ENCODE results near the gene MSI2. TPM values are rescaled to one million over a fixed set of nuclear protein-coding genes. Genes with fewer than 3 reads are reported as not detected.

MSI2 gene
- total RNA-seq, 2 donors from 2014 or later = 88.3 to 114 TPM

DNA sequence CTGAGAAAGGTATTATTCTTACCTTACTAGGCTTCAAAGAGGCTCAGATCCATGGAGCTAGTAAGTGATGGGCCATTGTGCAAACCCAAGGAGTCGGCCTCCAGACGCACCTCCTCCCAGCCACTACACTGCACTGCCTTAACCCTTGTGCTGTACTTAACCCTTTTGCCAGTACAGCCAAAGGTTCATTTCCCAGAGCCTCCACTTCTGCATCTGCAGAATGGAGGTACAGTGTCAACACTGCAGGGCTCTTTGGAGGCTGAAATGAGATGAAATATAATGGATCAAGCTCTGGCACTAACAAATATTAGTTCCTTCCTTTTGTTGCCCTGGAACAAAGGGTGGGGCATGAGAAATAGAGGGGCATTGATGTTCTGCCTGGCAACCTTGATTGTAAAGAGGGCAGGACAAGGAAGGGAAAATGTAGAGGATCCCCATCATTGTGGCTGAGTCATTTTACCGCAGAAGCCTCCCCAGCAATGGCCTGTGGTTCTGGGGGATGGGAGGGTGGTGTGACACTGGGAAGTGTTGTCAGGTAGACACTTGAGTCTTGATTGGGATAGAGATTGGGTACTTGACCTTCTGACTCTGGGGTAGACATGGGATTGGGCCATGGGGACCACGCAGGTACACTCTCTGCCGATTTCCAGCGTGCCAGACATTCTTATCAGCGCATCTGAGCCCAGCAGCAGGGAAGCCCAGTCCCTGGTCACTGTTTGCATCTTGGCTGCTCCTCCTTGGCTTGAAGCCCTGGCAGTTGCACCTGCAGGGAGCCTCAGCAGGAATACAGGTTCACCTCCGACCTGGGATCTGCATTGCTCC lies 84.0 kb downstream of the MSI2 start:
- Histone ChIP-seq H3K9me3 (ENCODE audit: control insufficient read depth, low read length) (no peaks in the 10 kb centered on the region), H3K27me3 (ENCODE audit: control insufficient read depth, insufficient read depth, low read length, poor library complexity, severe bottlenecking) (no peaks in the 10 kb centered on the region), H3K4me3 (ENCODE audit: low read length) (no peak overlapping the region), H3K36me3 (ENCODE audit: control insufficient read depth, insufficient read depth, low read length) (no peaks in the 10 kb centered on the region), H3K27ac (ENCODE audit: low read depth, low read length) (no peak overlapping the region), H3K9ac (ENCODE audit: extremely low read depth, low read length, poor library complexity, severe bottlenecking) (no peak overlapping the region), H3K4me1 (ENCODE audit: control insufficient read depth, insufficient read depth, low read length) (no peaks in the 10 kb centered on the region)
- H3K4me3 Mint-ChIP-seq = no peak overlapping the region
- no peak overlapping the region for H3K27ac Mint-ChIP-seq
- DNase-seq = no peak
- H3K36me3 Mint-ChIP-seq (ENCODE audit: low read depth) = peaks cover 24% of the 10 kb centered on the region
- peaks cover 15% of the 10 kb centered on the region for H3K4me1 Mint-ChIP-seq
- no peaks in the 10 kb centered on the region for H3K27me3 Mint-ChIP-seq (ENCODE audit: insufficient read depth)
- 94 to 98% methylated on average over 7 to 8 of the region's 8 CpGs for WGBS, 2 experiments (ENCODE audit: insufficient coverage in 1 of 2, insufficient read length in 1 of 2)
- TF ChIP-seq, protein P1, sequence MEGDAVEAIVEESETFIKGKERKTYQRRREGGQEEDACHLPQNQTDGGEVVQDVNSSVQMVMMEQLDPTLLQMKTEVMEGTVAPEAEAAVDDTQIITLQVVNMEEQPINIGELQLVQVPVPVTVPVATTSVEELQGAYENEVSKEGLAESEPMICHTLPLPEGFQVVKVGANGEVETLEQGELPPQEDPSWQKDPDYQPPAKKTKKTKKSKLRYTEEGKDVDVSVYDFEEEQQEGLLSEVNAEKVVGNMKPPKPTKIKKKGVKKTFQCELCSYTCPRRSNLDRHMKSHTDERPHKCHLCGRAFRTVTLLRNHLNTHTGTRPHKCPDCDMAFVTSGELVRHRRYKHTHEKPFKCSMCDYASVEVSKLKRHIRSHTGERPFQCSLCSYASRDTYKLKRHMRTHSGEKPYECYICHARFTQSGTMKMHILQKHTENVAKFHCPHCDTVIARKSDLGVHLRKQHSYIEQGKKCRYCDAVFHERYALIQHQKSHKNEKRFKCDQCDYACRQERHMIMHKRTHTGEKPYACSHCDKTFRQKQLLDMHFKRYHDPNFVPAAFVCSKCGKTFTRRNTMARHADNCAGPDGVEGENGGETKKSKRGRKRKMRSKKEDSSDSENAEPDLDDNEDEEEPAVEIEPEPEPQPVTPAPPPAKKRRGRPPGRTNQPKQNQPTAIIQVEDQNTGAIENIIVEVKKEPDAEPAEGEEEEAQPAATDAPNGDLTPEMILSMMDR (conservative IDR thresholded peaks at IDR 0.05) = no peak
- H3K9me3 Mint-ChIP-seq = no peaks in the 10 kb centered on the region

DNA sequence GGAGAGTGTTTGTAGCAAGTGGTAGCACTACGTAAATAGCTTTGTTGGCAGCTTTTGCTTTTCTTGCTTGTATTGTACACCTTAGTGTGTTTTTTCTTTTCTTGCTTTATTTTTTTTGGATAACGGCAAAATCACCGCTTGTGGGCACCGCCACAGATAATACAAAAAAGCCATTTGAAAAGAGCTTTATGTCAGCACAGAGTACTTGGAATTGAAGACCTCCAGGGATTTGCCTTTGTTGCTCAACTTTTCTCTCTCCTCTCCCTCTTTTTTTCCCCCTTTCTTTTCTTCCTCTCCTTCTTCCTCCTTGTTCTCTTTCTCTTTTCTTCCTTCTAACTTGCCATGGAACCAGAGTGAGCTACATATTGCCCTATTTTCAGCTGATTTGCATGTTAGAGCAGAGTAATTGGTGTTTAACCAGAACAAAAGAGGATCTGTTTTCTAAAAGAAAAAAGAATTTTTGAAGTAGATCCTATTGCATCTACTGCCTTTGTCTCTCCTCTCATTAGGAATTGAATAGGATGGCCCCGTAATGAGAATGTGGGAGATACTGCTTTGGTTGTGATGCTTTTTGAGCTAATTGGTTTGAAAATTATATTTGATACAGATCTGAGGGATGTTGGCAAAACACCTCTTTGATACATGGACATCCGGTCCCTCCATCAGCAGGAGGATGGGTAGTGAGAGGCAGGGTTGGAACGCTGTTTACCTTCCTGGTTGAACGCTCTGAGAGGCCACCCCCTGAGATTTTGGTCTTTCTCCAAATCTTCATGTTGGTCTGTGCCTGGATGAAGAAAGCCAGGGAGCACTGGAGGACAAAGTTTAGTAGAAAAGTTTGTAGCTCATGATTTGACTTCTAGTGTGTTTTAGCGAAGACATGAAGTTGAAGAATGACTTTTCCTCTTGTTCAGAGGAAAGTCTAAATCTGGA lies 85.6 kb downstream of the MSI2 start:
- H3K36me3 Mint-ChIP-seq (ENCODE audit: low read depth) = peaks cover 13% of the 10 kb centered on the region
- no peak for DNase-seq
- no peak overlapping the region for H3K9ac ChIP-seq (ENCODE audit: extremely low read depth, low read length, poor library complexity, severe bottlenecking)
- no peak overlapping the region for H3K27ac Mint-ChIP-seq
- H3K27me3 Mint-ChIP-seq (ENCODE audit: insufficient read depth) = no peaks in the 10 kb centered on the region
- no peak overlapping the region for H3K4me3 Mint-ChIP-seq
- no peaks in the 10 kb centered on the region for H3K4me1 ChIP-seq (ENCODE audit: control insufficient read depth, insufficient read depth, low read length)
- no peaks in the 10 kb centered on the region for H3K9me3 ChIP-seq (ENCODE audit: control insufficient read depth, low read length)
- TF ChIP-seq, protein P1 (conservative IDR thresholded peaks at IDR 0.05) = no peak
- H3K9me3 Mint-ChIP-seq = no peaks in the 10 kb centered on the region
- H3K4me3 ChIP-seq (ENCODE audit: low read length) = no peak overlapping the region
- no peaks in the 10 kb centered on the region for H3K36me3 ChIP-seq (ENCODE audit: control insufficient read depth, insufficient read depth, low read length)
- 78 to 84% methylated on average over 7 to 9 of the region's 9 CpGs for WGBS, 2 experiments (ENCODE audit: insufficient coverage in 1 of 2, insufficient read length in 1 of 2)
- no peaks in the 10 kb centered on the region for H3K27me3 ChIP-seq (ENCODE audit: control insufficient read depth, insufficient read depth, low read length, poor library complexity, severe bottlenecking)
- H3K27ac ChIP-seq (ENCODE audit: low read depth, low read length) = no peak overlapping the region
- peaks cover 15% of the 10 kb centered on the region for H3K4me1 Mint-ChIP-seq

DNA sequence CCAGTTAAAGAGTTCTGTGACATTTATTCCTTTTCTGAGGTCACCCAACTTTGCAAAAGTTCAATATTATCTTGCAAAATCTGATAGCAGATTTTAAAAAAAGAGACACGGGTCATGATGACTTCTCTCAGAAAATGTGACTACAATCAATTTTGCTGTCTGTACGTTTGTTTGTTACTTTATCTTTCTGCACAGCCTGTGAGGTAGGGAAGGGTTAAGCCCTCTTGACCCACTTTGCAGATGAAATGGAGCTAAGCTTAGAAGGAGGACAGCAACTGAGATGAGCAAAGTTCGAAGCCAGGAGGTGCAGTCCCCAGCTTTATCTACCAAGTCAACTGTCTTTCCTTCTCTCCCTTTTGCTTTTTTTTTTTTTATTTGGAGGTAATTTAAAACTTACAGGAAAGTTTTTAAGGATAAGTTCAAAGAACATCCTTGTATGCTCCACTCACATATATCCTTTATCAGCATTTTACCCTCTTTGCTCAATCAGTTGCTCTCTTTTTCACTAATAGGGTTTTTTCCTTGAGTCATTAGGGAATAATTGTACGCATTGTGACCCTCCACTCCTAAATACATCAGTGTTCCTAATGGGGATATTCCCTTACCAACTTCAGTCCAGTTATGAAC lies 86.8 kb downstream of the MSI2 start:
- H3K4me3 ChIP-seq (ENCODE audit: low read length) = no peak overlapping the region
- no peak overlapping the region for H3K9ac ChIP-seq (ENCODE audit: extremely low read depth, low read length, poor library complexity, severe bottlenecking)
- no peak overlapping the region for H3K27ac ChIP-seq (ENCODE audit: low read depth, low read length)
- 90 to 92% methylated on average over 3 to 4 of the region's 4 CpGs for WGBS, 2 experiments (ENCODE audit: insufficient coverage in 1 of 2, insufficient read length in 1 of 2)
- H3K36me3 Mint-ChIP-seq (ENCODE audit: low read depth) = peaks cover 12% of the 10 kb centered on the region
- H3K36me3 ChIP-seq (ENCODE audit: control insufficient read depth, insufficient read depth, low read length) = peaks cover 4% of the 10 kb centered on the region
- H3K9me3 Mint-ChIP-seq = no peaks in the 10 kb centered on the region
- no peak for DNase-seq
- H3K4me3 Mint-ChIP-seq = no peak overlapping the region
- H3K9me3 ChIP-seq (ENCODE audit: control insufficient read depth, low read length) = no peaks in the 10 kb centered on the region
- TF ChIP-seq, protein P1 (conservative IDR thresholded peaks at IDR 0.05) = no peak
- no peak overlapping the region for H3K27ac Mint-ChIP-seq
- no peaks in the 10 kb centered on the region for H3K27me3 ChIP-seq (ENCODE audit: control insufficient read depth, insufficient read depth, low read length, poor library complexity, severe bottlenecking)
- peaks cover 15% of the 10 kb centered on the region for H3K4me1 Mint-ChIP-seq
- no peaks in the 10 kb centered on the region for H3K4me1 ChIP-seq (ENCODE audit: control insufficient read depth, insufficient read depth, low read length)
- no peaks in the 10 kb centered on the region for H3K27me3 Mint-ChIP-seq (ENCODE audit: insufficient read depth)

Data from endodermal cell (in vitro differentiated cells).